ENCODE results near the gene DUS1L.

The DUS1L gene

GRCh38 chr17:82065638-82066303, at the start of gene DUS1L:
DUS1L (minus strand) TSS chr17:82065804; CDS start chr17:82065059, 745 bp downstream.
- DNase-seq: peak; percentile 57 to 59

GRCh38 chr17:82114872-82115271, 49.3 kb upstream of the DUS1L start:
- no peak for DNase-seq

GRCh38 chr17:82114447-82114846, 48.8 kb upstream of the DUS1L start:
- DNase-seq: no peak

- no peak for DNase-seq
These were observed 48.3 kb upstream of the DUS1L start for GRCh38 chr17:82113941-82114340.

GRCh38 chr17:82113422-82113821, 47.8 kb upstream of the DUS1L start:
- no peak for DNase-seq

GRCh38 chr17:82112914-82113311, 47.3 kb upstream of the DUS1L start:
- DNase-seq: no peak

GRCh38 chr17:82112181-82112913, 46.7 kb upstream of the DUS1L start:
- DNase-seq: no peak

GRCh38 chr17:82110298-82110697, 44.7 kb upstream of the DUS1L start:
- DNase-seq: no peak

- no peak for DNase-seq
These were observed 43.4 kb upstream of the DUS1L start for GRCh38 chr17:82108961-82109475.

GRCh38 chr17:82108496-82108945, 42.9 kb upstream of the DUS1L start:
- DNase-seq: no peak

- DNase-seq: no peak
These were observed 42.4 kb upstream of the DUS1L start for GRCh38 chr17:82108038-82108437.

- DNase-seq: no peak
These were observed 41.8 kb upstream of the DUS1L start for GRCh38 chr17:82107341-82107860.

- DNase-seq: no peak
These were observed 41.2 kb upstream of the DUS1L start for GRCh38 chr17:82106688-82107305.

- peak; percentile 36 to 39 for DNase-seq
These were observed 40.5 kb upstream of the DUS1L start for GRCh38 chr17:82105882-82106687.

GRCh38 chr17:82105417-82105881, 39.8 kb upstream of the DUS1L start:
- no peak for DNase-seq

GRCh38 chr17:82104797-82105416, 39.3 kb upstream of the DUS1L start:
- DNase-seq: no peak

- DNase-seq: no peak
These were observed 38.2 kb upstream of the DUS1L start for GRCh38 chr17:82103553-82104451.

- DNase-seq: no peak
These were observed 36.4 kb upstream of the DUS1L start for GRCh38 chr17:82101767-82102679.

GRCh38 chr17:82101301-82101715, 35.7 kb upstream of the DUS1L start:
- no peak for DNase-seq

Measured in activated CD4-positive, alpha-beta T cell treated with anti-CD3 and anti-CD28 coated beads, Interleukin-2, amount 50 U/mL, for 4 hours (primary cell).